HG03196 (cell line): ENCODE data around the gene LHFPL5.

ENCODE experiments used
- ATAC-seq: cut with Tn5 transposase; IDR thresholded peaks from one replicate; pipeline ENCODE4 v1.9.1; 2021; ENCODE audit not compliant: unreplicated experiment

LHFPL5 gene

DNA sequence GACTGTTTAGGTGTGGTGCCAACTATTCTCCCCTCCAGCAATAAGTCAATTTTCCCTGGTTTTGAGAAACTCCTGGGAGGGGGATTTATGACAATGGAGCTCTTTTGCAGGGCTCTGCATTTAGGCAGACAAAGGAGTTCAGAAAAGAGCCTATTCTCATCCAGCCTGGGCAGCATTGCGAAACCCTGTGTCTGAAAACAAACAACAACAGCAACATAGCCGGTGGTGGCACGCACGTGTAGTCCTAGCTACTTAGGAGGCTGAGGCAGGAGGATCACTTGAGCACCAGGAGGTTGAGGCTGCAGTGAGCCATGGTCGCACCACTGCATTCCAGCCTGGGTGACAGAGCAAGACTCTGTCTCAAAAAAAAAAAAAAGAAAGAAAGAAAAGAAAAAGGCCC lies 14.5 kb upstream of the LHFPL5 start:
- no peak for ATAC-seq

DNA sequence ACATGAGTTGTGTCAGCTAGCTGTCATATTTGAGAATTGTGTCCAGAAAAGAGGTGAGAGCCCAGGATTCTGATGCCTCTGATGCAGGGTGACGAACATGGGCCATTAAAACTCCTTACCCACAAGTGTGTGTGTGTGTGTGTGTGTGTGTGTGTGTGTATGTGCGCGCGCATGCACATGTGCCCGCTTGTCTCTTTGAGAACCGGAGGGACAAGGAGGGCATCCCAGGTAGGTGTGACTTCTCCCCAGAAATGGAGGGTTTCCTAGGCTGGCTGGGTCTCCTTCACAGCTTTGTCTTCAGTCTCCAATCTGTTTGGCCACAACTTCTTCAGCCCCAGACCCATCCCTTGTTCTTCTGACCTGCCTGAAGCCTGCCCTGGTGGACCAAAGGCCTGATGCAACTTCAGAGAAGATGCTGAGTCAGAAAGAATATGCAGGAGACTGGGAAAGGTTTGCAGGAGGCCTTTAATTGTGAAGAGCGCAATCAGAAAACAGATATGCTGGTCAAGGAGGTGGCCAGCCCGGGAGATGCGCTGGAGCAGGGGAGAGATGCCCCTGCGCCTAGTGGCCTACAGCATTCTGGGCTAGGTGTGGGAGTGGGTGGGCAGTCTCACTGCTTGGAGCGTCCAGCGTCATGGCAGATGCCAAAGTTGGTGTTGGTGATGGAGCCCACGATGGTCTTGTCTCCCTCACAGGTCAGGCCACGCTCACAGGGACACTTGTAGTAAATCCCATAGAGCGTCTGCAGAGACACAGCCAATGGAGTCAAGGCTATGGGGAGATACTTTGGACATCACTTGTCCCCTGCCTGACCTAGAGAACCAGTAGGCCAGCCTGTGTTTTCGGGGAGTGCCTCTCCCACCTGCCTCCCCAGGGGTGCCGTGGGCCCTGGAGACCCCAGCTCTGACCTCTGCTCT lies 10.4 kb upstream of the LHFPL5 start:
- no peak for ATAC-seq

DNA sequence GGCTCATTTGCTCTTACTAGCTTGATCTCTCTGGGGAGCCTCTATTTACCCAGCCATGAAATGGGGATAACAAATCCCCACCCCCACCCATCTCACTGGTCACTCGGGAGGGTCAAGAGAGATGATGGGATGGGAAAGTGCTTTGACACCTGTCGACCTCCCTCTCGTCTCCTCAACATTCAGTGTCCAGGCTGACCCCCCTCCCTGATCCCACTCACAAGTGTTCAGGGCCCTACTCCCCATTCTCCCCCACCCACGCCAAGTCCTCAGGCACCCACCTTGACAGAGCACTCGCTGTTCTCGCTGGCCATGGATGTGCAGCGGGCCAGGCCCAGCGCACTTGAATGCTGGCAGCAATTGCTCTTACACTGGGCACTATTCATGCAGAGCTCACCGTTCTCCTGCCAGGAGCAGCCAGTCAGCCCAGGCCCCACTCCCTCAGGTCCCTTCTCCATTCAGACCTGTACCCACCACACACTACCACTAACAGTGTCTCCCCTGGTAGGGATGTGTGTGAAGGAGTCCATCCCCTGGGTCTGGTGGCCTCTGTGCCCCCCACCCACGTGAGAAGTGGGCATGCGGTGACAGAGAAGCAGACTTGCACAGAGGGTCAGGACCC lies 9.6 kb upstream of the LHFPL5 start:
- ATAC-seq: no peak

DNA sequence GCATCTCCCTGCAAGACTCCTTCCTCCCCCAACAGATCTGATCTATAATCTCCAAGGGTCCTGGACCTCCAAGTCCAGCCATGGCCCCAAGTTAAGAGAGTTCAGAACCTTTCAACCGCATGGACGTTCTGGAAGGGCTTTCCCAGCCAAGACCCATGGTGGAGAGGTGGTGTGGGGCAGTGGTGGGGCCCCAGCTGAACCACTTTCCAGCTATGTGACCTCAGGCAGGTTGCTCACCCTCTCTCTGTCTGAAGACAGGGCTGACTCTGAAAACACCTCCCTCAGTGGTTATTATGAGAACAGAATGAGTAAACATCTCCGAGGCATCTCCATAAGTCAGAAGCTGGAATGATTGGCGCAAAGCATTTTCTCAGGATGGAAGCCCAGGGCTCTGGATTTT lies 8.9 kb upstream of the LHFPL5 start:
- no peak for ATAC-seq

DNA sequence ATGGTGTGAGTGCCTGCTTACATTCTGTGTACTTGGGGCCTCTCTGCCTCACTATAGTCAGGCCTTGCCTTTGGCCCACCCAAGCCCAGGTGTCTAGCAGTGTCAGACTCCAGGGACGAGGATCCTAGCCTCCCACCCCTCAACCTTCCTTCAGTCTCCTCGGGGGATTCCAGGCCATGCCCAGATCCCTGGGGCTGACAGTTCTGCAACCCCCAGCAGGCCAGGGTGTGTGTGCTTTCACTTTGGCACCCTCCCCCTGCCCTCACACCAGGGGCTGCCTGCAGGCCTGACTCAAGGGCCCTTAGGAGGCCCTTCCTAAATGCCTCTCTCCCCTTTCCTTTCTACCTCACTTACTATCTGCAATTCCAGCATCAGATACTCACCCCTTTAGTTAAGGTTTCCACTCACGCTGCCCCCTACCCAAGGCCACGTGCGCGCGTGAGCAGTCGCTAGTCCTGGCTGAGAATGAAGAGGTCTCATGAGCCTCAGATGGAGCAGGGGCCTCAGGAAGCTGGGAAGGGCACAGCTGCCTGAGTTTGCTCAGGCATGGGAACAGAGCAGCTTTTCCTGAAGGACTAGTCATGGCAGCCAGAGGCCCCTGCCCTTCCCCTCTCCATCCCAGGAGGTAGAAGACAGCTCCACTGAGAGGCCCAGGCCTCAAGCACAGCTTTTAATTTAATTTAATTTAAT lies 7.2 kb upstream of the LHFPL5 start:
- ATAC-seq: no peak

DNA sequence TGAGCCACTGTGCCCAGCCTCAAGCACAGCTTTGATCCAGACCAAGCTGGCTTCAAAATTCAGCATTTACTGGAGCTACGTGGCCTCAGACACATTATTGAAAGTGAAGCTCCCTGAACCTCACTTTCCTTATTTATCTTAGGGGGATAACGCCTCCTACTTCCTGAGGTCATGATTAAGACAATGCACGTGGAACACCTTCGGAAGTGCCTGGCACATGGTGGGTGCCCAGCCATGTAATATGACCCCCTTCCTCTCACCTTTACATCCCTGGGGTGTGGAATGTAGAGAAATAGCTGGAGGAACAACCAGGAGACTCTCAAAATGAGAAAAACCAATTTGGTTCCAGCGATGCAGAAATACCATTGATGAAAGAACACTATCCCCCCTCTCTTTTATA lies 6.4 kb upstream of the LHFPL5 start:
- no peak for ATAC-seq

DNA sequence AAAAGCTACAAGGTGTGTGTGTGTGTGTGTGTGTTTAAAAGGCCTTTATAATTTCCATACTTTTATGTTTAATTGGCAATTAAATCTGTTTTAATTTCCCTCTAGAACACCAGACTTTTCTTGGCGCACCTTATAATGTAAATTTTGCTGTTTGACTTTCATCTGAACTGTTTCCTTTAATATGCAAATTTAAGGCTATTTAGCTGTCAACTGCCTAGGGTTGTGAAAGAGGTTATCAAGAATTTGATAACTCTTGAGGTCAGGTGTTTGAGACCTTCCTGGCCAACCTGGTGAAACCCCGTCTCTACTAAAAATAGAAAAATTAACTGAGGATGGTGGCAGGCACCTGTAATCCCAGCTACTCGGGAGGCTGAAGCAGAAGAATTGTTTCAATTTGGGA lies 4.0 kb upstream of the LHFPL5 start:
- no peak for ATAC-seq

DNA sequence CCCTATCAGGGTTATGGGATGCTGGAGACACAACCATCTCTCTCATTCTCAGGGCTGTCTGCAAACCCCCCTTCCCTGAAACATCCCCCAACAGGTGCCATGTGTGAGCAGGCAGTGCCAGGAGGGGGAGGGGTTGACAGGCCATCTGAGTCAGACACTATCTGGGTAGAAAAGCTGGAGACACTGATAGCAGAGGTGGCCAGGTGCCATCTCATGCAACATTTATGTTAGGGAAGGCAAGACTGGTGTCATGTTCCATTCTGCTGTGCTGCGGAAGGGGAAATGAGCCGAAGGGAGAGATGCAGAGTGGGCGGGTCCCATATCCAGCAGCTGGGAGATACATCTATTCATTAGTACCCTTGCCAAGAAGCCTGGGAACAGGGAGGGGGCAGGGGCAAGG lies 3.5 kb downstream of the LHFPL5 start:
- no peak for ATAC-seq

DNA sequence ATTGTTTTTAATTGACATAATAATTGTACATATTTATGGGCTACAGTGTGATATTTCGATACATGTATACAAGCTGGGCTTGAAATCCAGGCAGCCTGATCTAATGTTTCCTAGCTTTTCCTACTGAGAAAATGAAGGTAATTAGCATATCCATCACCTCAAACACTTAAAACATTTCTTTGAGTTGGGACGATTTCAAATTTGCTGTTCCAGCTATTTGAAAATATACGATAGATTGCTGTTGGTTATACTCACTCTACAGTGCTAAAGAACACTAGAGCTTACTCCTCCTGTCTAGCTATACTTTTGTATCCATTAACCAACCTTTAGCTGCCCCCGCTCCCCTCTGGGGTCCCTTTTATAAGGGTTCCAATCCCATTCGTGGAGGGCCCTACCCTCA lies 4.7 kb downstream of the LHFPL5 start:
- ATAC-seq: no peak

DNA sequence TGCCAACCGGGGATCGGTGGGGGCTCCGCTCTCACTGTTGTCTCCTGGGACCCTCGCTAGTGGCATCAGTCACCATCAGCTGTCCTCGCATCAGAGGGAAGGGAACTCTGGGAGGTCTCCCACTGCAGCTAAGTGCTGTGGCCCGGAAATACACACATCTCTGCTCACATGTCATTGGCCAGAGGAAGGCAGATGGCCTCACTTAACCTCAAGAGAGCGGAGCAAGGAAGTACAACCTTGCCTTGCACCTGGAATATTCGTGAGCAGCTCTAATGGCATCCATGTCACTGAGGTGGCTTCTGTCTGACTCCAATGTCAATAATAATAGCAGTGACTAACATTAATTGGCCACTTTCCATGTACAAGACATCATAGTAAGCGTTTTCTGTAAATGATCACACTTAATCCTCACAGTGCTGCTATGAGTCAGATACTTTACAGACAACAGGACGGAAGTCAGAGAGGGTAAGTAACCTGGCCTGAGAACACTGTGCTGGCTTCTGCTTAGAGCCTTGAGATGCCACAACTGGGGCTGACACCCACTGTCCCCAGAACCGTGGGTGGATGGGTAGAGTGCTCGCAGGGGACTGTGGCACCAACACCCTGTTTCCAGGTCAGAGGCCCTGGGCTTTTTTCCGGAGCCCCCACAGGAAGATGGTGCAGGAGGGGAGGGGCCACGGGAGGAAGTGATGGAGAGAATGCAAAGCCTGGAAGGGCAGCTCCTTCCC lies 6.0 kb downstream of the LHFPL5 start:
- ATAC-seq: no peak

DNA sequence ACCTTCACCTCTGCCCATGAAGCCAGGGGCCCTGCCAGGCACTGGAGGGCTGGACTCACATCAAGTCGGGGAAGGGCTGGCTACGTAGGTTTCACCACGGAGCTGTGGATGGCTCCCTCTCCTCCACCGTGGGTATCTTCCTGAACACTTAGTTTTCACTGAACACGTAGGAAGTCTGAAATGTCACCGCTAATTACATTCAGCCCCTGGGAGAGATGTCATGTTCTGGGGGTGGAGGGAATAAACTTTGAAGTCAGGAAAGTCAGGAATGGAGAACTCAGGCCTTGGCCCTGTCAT lies 6.5 kb downstream of the LHFPL5 start:
- no peak for ATAC-seq

DNA sequence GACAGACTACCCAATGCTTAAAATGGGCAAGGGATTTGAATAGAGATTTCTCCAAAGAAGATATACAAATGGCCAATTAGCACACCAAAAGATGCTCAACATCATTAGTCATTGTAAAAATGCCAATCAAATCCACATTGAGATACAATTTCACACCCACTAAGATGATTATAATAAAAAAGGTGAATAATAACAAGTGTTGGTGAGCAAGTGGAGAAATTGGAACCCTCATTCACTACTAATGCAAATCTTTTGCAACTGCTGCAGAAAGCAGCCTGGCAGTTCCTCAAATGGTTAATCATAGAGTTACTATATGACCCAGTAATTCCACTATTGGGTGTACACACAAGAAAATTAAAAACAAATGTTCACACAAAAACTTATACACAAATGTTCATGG lies 12.4 kb downstream of the LHFPL5 start:
- ATAC-seq: no peak

DNA sequence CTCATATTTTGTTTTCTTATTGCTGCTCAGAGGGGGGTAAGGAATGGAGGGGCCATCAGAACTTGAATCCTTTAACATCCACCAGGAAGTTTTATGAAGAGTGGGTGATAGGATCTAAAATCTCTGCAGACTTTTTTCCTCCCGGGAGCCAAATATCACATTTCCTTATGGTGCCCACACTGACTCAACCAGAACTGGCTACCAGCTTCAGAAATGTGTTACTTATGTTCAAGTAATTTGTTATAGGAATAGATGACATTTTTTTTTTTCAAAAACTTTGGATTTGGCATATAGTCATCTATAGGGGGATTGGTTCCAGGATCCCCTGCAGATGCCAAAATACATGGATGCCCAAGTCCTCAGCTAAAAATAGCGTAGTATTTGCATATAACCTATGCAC lies 18.4 kb downstream of the LHFPL5 start:
- ATAC-seq: no peak

DNA sequence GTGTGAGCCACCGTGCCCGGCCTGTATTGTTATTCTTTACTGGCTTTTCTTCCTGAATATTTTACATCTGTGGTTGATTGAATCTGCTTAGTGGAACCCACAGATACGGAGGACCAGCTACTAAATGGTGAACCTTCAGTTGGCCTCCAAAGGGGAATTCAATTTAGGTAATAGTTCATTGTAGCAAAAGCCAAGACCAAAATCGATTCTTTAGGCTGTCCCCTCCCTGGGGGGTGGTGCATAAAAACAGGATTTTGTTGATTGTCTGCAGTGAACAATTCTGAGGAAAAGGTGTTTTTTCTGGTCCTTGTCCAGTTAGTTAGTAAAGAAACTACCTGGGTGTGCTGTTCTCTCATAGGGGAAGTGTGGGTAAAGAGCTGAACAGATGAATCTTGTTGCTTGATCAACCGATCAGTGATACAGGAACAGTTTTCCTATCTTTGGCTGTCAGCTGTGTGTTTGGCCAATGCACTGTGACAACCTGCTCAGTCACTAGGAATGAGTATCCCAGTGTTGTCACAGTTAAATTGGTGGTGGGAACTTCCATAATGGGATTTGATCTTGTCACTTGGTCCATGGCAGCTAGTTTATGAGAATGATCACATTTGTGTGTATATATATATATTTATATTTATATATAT lies 19.5 kb downstream of the LHFPL5 start:
- ATAC-seq: no peak

DNA sequence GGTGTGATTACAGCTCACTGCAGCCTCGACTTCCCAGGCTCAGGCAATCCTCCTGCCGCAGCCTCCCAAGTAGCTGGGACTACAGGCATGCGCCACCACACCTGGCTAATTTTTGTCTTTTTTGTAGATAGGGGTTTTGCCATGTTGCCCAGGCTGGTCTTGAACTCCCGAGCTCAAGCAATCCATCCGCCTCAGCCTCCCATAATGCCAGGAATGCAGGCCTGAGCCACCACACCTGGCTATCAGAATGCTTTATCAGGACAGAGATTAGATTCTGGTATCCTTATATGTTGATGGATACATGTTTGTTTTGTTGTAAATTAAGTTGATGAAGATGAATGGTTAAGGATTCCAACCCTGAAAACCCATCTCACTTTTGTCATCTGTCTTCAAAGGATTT lies 24.2 kb downstream of the LHFPL5 start:
- ATAC-seq: no peak

DNA sequence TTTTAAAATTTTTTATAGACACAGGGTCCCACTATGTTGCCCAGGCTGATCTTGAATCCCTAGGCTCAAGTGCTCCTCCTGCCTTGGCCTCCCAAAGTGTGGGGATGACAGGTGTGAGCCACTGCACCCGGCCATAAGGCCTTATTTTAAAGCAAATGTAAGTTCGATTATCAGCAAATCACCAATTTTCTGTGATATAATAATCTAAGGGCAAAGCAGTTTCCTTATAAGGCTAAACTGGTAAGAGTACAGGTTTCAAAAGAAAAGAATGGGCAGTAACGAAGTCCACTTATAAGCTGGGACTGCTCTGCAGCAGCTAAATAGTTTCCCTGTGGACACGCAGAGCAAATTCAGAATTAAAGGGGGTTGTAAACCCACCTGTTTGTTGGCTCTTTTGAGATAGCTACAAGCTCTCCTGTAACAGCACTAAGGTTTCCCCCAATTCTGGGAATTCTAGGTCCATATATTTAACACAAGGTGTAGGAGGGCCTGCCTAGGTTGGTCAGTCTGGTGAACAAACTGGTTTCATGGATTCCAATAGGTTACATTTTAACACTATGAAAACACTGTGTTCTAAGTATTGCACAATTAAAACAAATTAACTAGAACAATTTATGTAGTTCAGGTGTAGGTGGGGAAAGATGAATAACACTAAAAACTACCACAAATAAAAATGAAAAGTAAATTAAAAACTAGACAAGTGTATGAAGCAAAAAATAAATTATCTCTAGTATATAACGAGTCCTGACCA lies 26.3 kb downstream of the LHFPL5 start:
- ATAC-seq: no peak

DNA sequence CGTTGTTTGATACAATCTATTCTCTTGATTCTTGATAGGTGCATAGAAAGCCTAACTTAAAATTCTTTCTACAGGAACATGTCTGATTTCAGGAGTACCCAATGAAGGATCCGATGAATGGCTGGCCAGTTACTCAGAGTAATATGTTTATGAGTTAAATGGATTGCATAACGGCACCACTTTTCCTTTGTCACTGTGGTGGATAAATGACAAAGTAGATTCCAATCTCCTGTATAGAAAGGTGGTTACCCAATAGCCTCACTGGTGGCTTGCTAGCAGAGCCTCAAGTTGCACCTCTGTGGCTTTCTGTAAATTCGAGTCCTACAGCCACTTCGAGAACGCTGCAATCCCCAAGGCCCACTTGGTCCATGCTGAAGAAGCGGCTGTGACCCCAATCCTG lies 28.4 kb downstream of the LHFPL5 start:
- no peak for ATAC-seq

DNA sequence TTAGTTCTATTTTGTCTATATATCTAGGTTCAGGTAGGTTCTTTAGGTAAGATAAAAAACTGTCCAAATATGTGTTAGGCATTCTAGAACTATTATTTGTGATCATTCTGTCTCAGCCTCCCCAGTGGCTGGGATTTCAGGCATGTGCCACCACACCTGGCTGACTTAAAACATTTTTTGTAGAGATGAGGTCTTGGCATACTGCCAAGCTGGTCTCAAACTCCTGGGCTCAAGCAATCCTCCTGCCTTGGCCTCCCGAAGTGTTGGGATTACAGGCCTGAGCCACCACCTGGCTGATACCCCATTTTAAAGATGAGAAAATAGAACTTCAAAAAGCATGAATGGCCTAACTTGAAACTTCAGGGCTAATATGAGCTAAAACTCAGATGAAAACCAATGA lies 33.9 kb downstream of the LHFPL5 start:
- no peak for ATAC-seq

DNA sequence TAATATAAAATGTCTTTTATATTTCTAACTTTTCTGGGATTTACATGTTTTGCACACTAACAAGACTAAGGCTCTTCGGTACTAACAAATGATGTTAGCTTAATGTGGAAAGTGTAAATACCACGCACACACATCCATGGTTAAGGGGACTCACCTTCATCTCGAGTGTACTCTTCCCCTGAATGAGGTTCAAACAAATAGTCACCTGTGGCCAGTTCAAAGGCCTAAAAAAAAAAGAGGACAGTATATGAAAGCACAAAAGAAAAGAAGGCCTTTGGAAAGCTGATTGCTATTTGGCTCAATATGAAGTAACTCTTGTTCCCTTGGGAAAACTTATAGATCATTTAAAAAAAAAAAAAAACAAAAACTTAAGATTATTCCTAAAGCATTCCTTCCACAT lies 37.2 kb downstream of the LHFPL5 start:
- ATAC-seq: no peak

DNA sequence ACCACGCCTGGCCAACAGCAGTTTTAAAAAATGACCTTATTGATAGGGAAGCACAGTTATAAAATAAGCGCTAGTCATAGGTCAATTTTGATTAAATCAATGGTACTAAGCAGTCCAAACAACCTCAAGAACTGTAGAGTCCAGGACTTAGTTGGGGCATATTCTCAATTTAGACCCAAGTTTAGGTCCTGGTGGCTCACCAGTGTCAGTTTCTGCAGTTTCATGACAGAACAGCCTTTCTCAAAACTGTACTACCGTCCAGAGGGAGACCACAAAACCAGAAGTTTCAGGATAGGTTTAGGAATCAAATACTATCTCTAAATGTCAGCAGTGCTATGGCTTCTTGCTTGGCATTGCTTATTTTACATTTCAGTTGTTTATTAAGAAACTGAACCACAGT lies 39.1 kb downstream of the LHFPL5 start:
- no peak for ATAC-seq
